GM21423 (cell line): ENCODE results near the gene LCN2.
"Not testable (repeated sequence)": the region's sequence is repeated elsewhere in the genome, so short reads cannot be mapped to it uniquely, and the experiment has no call there.

Experiments
- ATAC-seq: cut with Tn5 transposase; IDR thresholded peaks from one replicate; pipeline ENCODE4 v1.9.1; 2021; ENCODE audit warnings: mild to moderate bottlenecking, moderate library complexity; ENCODE audit not compliant: unreplicated experiment

LCN2 gene

DNA sequence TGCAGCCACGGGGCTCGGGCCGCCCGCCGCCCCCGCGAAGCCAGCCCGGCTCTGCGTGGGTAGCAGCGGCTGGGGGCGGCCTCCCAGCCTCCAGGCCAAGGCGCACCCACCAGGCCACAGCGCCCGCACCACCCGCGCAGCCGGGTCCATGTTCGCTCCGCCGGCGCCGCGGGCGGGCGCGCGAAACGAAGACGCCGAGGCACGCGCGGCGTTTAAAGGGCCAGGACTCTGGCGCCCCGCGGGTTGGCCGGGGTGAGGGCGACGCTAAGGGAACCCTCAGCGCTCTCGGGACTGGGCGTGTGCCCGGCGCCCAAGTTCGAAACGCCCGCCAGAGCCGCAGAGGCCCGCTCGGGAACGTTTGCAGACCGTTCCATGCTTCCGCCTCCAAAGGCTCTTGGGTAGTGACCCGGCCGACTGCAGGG, 21.7 kb upstream of the LCN2 start, which contains the start of gene PTGES2:
TSS of gene PTGES2 (minus strand) at position 162 of the 422 bp plus-strand sequence. CDS start at position 150, 12 bp downstream.
- peak; percentile 60 for ATAC-seq

DNA sequence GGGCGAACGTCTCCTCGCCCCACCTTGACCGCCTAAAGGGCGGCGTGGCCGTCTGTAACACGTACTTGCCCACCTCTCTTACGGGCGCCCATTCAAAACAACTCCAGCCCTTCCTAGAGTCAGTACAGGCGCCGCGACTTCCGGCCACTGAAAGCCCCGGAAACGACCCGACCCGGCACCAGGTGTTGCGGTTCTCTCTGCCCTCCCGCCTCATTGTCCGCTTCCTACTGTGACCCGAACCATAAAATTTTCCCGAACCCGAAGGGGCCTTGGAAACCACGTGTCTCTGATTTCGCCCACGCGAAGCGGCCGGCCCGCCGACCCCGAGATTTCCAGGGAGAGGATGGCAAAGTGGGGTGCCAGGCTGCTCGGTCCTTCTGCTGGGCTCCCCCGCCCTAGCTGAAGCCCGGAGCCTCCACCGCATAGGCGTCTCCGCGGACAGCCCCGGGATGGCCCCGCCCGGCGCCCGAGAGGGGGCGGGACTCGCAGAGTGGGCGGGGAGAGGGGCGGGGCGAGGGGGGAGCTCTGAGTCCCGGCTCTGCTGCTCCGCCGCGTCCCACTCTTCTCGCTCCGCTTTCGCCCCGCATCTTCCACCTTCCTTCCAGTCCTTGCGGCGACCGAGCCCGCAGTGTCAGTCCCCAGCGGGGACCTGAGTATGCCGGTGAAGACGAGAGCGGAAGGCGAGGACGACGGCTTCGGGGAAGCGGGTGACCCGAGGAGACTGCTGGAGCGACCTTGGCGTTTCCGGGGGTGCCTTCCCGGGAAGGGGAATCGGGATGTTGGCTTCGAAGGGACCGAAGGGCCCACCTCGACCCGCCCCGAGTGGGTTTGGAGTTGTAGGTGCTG, 21.0 kb upstream of the LCN2 start:
- ATAC-seq = peak; percentile 65

DNA sequence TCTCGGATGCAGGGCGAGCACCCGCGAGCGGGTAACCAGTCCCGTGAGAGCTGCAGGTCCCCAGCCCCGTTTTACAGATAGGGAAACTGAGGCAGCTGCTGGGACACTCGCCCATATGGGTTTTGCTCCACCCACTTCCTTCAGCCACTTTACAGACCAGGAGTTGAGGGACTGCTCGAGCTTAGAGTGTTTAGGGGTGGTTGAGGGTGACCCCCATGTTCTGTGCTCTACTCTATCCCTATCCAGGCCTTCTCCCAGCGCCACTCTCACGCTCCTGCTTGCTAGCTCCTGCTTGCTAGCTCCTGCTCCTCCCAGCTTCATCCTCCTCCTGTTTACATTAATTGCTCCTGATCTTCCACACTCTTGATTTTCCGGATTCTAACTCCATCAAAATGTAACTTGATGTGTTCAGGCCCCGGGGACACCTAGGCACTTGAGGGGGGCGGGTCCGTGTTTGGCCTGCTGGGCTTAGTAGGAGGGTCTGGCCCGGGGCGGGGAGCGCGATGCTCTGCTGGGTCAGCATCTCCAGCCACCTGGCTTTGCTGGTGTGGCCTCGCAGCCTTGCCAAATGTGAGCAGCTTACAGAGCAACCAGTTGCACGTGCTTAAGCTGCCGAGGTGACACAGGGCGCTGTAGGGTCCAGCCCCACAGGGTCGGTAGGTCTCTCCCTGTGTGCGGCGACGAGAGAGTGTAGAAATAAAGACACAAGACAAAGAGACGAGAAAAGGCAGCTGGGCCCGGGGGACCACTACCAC, 20.2 kb upstream of the LCN2 start:
- no peak for ATAC-seq

DNA sequence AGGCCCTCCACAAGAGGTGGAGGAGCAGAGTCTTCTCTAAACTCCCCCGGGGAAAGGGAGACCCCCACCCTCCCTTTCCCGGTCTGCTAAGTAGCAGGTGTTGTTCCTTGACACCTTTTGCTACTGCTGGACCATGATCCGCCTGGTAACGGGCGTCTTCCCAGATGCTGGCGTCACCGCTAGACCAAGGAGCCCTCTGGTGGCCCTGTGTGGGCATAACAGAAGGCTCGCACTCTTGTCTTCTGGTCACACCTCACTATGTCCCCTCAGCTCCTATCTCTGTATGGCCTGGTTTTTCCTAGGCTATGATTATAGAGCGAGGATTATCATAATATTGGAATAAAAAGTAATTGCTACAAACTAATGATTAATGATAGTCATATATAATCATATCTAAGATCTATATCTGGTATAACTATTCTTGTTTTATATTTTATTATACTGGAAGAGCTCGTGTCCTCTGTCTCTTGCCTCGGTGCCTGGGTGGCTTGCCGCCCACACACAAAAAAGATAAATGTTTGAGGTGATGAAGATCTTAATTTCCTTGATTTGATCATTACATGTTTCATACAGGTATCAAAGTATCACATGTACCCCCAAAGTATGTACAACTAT, 19.2 kb upstream of the LCN2 start:
- not testable (repeated sequence) for ATAC-seq

DNA sequence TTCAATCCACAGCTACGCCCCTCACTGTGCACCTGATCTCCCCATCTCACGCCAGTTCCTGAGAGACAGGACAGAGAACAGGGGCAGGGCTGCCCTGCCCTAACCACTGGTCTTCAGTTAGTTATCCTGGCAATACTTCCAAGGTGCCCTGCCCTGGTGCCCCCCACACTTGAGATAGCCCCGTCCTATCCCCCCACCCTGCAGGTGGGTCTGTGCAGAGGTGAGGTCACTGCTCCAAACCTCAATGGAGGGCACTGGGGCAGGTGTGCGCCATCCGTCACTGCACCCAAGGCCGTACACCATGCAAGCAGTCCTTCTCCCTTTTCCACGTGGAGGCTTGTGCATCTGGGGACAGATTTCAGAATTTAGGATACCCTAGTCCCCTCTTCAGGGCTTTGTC, 18.6 kb upstream of the LCN2 start:
- ATAC-seq = not testable (repeated sequence)

DNA sequence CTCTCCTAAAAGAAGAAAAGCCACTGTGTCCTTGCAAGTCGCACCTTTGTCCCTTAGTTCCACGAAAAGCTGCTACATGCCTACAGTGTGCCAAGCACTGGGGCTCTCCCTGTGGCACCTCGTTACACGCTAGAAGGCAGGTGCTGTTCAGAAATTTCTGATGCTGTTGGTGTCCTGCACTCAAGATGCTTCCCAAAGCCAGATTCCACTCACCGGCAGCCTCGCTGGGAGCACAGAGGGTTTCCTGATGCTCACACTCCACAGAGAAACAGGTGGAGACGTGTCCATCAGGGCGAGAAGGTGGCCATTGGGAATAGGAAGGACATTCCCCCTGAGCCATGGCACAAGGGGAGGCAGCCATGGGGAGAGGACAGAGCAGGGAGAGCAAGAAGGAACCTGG, 17.9 kb upstream of the LCN2 start:
- not testable (repeated sequence) for ATAC-seq

DNA sequence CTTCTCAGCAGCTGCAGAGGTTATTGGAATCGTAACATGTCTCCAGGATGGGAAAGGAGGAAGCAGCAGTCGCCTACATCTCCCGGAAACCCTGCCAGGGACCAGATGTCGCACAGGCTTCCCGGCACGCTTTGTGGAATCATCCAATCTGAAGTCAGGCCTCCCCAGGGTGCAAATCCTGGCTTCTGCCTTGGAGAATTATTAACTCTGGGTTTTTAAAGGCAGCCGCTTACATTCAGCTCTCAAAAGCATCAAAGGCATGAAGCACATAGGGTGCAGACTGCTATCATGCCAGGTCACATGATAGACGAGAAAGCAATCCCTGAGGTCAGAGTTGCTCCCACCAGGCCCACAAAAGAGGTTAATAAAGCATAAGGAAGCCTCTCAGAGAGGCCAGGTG, 17.1 kb upstream of the LCN2 start:
- ATAC-seq = not testable (repeated sequence)

DNA sequence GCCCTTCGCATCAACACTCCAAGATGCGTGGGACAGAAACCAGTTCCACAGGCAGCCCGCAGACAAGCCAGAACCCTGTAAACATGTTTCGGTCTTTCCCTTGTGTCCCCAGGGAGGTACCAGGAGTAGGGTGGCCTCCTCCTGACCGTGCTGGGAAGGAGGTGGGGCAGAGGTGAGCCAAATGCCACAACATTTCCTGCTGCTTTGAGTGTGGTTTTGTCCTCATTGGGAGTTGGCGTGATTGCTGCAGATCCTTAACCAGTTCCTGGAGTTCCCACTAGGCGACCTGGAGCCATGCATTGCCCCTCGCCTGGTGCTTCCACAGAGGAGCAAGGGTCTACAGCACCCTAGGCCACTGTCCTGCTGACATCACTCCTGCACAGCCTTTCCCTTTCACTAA, 13.7 kb upstream of the LCN2 start:
- not testable (repeated sequence) for ATAC-seq

DNA sequence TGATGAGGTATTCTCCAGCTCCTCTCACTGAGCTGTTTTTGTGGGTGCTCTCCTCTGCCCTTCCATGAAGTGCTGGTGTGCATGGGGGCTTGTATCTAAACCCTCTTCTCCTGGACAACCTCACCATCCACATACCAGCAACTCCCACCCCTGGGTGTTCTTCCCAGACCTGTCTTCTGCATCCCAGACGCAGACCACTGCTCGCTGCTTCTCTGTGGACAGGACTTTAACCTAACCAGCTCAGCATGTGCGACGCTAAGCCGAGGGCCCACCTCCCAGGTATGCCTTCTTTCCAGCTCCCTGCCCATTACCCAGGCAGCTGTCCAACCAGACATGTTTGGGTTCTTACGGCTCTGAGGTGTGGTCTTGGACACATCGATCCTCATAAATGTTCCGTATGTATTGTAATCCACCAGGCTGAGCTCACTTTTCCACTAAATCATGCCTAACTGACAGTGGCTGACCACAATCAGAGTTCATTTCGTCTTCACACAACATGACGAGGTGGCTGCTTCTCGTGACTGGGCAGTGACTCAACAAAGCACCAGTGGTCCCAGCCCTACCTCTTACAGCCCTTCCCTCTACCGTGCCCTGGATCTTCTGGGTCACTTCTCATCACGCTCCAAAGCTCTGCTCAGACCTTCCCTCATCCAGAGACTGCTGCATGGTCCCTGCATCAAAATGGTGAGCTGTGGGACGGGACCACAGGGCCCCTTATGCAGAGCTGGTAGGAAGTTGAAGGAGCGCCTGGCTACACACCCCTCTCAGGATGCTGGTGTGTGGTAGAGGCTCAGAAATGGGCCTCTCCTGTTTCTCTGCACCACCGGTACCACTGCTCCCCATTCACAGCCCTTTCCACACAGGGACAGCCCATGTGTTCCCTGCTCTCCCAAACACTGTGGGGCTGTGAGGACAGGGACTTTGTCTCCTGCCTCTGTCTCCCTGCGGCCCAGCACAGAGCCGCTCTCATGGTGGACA, 12.1 kb upstream of the LCN2 start:
- ATAC-seq = no peak

DNA sequence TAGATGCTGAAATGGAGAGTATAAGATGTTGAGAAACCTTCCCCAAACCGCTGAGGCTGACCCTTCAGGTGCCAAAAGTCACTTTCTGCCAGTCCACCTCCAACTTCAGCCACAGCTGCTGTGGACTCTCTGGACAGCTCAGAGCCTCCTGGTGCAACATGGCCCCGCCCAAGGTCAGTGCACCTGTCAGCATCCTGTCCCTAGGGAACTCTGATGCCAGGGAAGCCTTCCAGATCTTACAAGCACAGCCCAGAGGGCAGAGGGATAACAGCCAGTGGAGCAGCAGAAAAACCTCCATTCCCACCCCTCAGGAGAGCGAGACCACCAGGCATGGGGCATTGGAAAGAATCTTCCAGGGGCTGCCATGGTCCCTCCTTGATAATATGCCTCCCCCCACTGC, 11.3 kb upstream of the LCN2 start:
- ATAC-seq = no peak

DNA sequence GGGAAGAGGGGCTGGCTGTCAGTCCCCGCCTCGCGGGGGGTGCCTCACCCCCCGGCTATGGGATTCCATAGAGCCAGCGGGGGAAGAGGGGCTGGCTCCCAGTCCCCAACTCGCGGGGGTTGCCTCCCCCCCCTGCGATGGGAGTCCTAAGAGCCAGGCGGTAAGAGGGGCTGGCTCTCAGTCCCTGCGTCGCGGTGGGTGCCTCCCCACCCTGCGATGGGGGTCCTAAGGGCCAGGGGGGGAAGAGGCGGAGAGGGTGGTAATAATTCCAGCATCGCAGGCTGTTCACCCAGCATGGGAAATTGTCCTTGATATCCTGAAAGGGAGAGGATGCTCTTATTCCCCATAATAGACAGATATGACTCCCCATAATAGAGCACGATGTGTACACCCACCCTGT, 9.6 kb upstream of the LCN2 start:
- ATAC-seq = no peak

DNA sequence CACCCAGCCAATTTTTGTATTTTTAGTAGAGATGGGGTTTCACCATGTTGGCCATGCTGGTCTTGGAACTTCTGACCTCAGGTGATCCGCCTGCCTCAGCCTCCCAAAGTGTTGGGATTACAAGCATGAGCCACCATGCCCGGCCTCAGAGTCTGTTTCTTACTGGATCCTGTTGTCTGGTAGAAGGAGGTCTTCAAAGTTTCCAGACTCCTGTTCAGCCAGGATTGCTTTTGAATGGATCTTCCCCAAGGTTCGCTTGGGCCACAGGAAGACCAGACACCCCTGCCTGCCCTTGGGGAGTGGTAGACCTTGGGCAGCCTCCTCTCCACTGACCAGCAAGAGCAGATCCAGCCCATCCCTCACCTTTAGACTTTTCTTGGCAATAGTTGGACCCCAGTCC, 7.6 kb upstream of the LCN2 start:
- no peak for ATAC-seq

DNA sequence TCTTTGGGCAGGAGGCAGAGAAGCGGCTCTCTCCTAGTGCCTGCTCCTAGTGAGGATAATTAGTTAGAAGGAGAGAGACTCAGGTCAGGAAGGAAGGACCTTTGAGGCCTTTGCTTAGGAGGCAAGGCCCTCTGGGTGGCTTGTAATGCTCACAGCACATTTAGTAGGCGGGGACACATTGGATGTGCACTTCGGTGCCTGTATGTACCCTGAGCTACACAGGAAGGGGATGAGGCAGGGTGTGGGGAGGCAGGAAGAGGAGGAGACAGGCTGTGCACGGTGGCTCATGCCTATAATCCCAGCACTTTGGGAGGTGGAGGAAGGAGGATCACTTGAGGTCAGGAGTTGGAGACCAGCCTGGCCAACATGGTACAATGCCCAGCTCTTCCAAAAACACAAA, 7.2 kb upstream of the LCN2 start:
- no peak for ATAC-seq

DNA sequence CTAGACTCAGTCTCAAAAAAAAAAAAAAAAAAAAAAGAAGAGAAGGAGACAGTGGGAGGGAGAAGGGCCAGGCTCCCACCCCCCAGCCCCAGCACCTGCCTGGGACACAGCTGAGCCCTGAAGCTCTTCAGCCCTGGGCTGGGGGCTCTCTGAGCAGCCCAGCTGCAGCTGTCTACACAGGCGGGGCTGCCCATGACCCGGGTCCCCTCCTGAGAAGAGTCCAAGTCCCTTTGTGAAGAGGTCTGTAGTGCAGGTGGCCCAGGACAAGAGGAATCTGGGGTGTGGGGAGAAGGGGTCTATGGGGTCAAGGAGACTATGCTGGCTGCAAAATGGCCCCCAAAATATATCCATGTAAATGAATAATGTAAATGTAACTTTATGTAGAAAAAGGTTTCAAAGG, 6.7 kb upstream of the LCN2 start:
- ATAC-seq = no peak

DNA sequence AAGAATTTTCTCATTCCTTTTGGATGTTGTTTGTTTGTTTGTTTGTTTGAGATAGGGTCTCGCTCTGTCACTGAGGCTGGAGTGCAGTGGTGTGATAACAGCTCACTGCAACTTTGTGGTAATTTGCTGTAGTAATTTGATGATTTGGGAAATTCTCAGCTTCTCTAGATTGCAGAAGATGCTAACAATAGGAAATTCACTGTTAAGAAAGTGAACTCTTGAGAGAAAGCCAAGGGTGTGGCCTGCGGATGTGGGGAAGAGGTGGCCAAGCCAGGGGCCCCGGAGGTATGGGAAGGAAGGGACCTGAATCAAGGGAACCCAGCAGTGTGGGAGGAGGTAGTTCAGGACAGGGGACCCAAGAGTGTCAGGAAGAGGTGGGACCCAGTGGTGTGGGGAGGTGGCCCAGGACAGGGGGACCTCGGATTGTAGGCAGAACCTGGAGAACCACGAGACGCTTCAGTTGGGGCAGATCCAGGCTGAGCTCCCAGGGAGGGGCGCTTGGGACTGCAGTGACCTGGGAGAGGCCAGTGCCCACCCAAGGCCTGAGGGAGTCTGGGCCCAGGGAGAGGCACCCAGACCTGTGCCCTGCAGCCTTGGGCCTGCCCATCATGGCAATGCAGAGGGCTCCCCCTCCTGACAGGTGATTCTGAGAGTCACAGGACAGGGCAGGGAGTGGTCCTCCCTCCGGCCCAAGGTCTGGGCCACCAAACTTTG, 5.6 kb upstream of the LCN2 start:
- no peak for ATAC-seq

DNA sequence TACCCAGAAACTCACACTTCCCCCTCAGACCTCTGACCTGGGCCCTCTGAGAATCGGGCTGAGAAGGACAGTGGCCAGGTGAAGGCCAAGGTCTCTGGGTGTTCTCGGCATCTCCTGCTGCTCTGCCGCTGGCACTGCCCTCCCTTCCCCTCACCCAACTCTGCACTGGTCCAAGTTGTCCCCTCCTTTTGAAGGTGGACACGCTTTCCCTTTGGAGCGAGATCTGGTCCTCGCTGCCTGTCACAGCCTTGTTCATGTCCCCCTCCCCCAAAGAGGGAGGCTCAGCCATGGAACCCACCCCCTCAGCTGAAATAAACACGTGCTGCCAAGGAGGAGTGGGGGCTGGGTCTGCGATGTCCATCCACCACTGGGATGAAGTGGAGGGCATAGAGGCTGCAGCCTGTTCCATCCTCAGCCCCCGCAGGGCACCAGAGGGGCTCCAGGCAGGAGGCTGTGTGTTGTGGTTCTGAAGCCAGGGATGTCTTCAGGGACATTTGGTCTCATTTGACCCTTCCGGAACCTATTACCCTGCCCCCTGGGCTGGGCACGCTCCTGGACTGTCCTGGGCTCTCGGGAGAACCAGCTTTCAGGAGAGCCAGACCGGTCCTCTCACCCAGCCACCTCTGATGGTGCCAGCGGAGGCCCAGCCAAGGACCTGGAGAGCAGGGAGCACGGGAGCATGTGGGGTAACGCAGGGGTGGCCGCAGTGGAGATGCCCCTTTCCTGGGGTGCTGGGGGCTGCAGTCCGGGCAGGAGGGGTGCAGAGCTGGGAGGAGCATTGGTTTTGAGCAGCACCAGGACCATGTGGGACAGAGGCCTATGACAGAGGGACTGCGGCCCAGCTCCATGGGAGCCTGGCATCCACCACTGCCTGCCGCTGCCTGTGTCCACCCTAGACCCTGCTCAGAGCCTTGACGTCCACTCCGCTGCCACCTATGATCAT, 4.7 kb upstream of the LCN2 start:
- ATAC-seq = no peak

DNA sequence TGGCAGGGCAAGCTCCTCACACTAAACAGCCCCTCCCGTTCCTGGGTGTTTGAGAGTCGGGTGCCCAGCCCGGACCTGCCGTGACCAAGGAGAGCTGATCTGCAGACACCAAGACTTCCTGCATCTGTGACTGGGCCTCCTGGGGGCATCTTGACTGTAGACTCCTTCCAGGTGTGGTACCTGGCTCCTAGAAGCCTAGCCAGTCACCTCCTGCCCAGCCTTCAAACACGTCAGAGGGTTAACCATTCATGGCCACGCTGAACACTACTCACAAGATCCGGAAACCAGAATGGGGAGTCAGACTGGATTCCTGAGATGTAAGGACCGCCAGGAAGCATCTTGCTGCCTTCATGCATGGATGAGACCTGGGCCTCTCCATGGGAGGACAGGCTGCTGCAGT, 3.7 kb upstream of the LCN2 start:
- ATAC-seq = no peak

DNA sequence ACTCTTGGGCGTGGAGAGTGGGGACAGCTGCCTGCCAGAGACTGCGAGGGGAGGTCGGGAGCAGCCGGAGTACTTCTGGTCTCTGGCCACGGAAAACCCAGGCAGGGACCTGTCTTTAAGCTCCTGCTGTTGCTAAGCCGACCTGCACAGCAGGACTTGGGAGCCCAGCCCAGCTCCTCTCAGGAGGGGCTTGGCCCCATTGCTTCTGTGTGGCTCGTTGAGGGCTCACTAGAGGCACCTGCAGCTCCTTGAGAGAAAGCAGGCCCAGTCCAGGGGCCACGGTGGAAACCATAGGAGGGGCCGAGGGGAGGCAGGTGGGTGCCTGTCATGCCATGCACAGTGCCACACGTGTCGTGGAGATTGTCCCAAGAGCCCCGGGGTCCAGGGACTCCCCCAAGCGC, 3.3 kb upstream of the LCN2 start:
- ATAC-seq = no peak

DNA sequence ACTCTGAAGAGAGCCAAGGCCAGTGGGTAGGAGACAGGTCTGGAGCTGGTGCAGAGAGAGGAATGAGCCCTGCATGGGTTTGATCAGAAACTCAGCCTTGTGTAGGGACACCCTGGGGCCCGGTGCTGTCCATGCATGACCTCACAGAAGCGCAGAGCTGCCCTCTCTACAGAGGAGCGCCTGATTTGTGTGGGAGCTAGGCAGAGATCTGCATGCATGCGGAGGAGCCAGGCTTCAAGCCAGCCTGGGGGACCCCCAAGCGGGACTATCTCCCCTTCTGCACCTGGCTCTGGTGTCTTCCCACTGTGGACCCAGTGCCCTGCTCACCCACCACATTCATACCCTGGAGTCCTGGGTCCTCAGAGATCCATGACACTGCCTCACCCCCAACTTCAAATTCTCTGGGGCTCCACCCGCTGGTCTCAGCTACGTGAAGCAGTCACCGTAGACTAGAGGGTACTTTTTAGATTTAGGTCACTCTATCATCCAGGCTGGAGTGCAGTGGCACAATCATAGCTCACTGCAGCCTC, 2.6 kb upstream of the LCN2 start:
- ATAC-seq = no peak
